ENCODE results near the gene DTX1.

DTX1 gene

GRCh38 chr12:113056381-113056630, 224 bp upstream of the DTX1 start:
- H3K4me1 ChIP-seq (ENCODE audit: control insufficient read depth, insufficient read depth, low read length) = peaks cover 7% of the 10 kb centered on the region
- DNase-seq (ENCODE audit: low read depth) = no peak

GRCh38 chr12:113057565-113058485, 1.3 kb downstream of the DTX1 start:
- Histone ChIP-seq H3K9ac (ENCODE audit: low read length) (peak overlapping the region; percentile 60), H3K36me3 (ENCODE audit: control insufficient read depth, insufficient read depth, low read length, severe bottlenecking) (no peaks in the 10 kb centered on the region), H3K27me3 (replicated peaks; ENCODE audit: control insufficient read depth, insufficient read depth, low read length) (peaks cover 24% of the 10 kb centered on the region), H3K9me3 (ENCODE audit: control insufficient read depth, low read length) (no peaks in the 10 kb centered on the region), H3K4me1 (ENCODE audit: control insufficient read depth, insufficient read depth, low read length) (peaks cover 16% of the 10 kb centered on the region), H3K4me3 (ENCODE audit: low read length) (peak overlapping the region; percentile 69)
- no peak for DNase-seq (ENCODE audit: low read depth)

More at GRCh38 chr12:113056381-113056630, 224 bp upstream of the DTX1 start:
- Histone ChIP-seq H3K36me3 (ENCODE audit: control insufficient read depth, insufficient read depth, low read length, severe bottlenecking) (no peaks in the 10 kb centered on the region), H3K9me3 (ENCODE audit: control insufficient read depth, low read length) (no peaks in the 10 kb centered on the region), H3K27me3 (replicated peaks; ENCODE audit: control insufficient read depth, insufficient read depth, low read length) (peaks cover 36% of the 10 kb centered on the region), H3K4me3 (ENCODE audit: low read length) (peak overlapping the region; percentile 79), H3K9ac (ENCODE audit: low read length) (peak overlapping the region; percentile 75)

- Histone ChIP-seq H3K9me3 (ENCODE audit: control insufficient read depth, low read length) (no peaks in the 10 kb centered on the region), H3K36me3 (ENCODE audit: control insufficient read depth, insufficient read depth, low read length, severe bottlenecking) (no peaks in the 10 kb centered on the region), H3K4me3 (ENCODE audit: low read length) (no peak overlapping the region), H3K9ac (ENCODE audit: low read length) (no peak overlapping the region), H3K27me3 (replicated peaks; ENCODE audit: control insufficient read depth, insufficient read depth, low read length) (peaks cover 21% of the 10 kb centered on the region), H3K4me1 (ENCODE audit: control insufficient read depth, insufficient read depth, low read length) (peaks cover 23% of the 10 kb centered on the region)
- no peak for DNase-seq (ENCODE audit: low read depth)
Observed at GRCh38 chr12:113058553-113058952, 2.0 kb downstream of the DTX1 start.

GRCh38 chr12:113059071-113059595, 2.6 kb downstream of the DTX1 start:
- Histone ChIP-seq H3K9ac (ENCODE audit: low read length) (no peak overlapping the region), H3K4me3 (ENCODE audit: low read length) (no peak overlapping the region), H3K9me3 (ENCODE audit: control insufficient read depth, low read length) (no peaks in the 10 kb centered on the region), H3K36me3 (ENCODE audit: control insufficient read depth, insufficient read depth, low read length, severe bottlenecking) (no peaks in the 10 kb centered on the region), H3K4me1 (ENCODE audit: control insufficient read depth, insufficient read depth, low read length) (peaks cover 29% of the 10 kb centered on the region), H3K27me3 (replicated peaks; ENCODE audit: control insufficient read depth, insufficient read depth, low read length) (peaks cover 23% of the 10 kb centered on the region)
- no peak for DNase-seq (ENCODE audit: low read depth)

- H3K4me3 ChIP-seq (ENCODE audit: low read length) = no peak overlapping the region
- H3K36me3 ChIP-seq (ENCODE audit: control insufficient read depth, insufficient read depth, low read length, severe bottlenecking) = no peaks in the 10 kb centered on the region
- DNase-seq (ENCODE audit: low read depth) = no peak
- H3K4me1 ChIP-seq (ENCODE audit: control insufficient read depth, insufficient read depth, low read length) = peaks cover 37% of the 10 kb centered on the region
- H3K9me3 ChIP-seq (ENCODE audit: control insufficient read depth, low read length) = no peaks in the 10 kb centered on the region
- no peak overlapping the region for H3K9ac ChIP-seq (ENCODE audit: low read length)
- peaks cover 20% of the 10 kb centered on the region for H3K27me3 ChIP-seq (replicated peaks; ENCODE audit: control insufficient read depth, insufficient read depth, low read length)
Observed at GRCh38 chr12:113060336-113060960, 3.9 kb downstream of the DTX1 start.

GRCh38 chr12:113061061-113061694, 4.6 kb downstream of the DTX1 start:
- no peak for DNase-seq (ENCODE audit: low read depth)
- Histone ChIP-seq H3K4me1 (ENCODE audit: control insufficient read depth, insufficient read depth, low read length) (peaks cover 35% of the 10 kb centered on the region), H3K9ac (ENCODE audit: low read length) (no peak overlapping the region), H3K4me3 (ENCODE audit: low read length) (no peak overlapping the region), H3K27me3 (replicated peaks; ENCODE audit: control insufficient read depth, insufficient read depth, low read length) (peaks cover 14% of the 10 kb centered on the region), H3K36me3 (ENCODE audit: control insufficient read depth, insufficient read depth, low read length, severe bottlenecking) (no peaks in the 10 kb centered on the region), H3K9me3 (ENCODE audit: control insufficient read depth, low read length) (no peaks in the 10 kb centered on the region)

GRCh38 chr12:113062502-113063395, 6.2 kb downstream of the DTX1 start:
- no peak overlapping the region for H3K9ac ChIP-seq (ENCODE audit: low read length)
- no peaks in the 10 kb centered on the region for H3K9me3 ChIP-seq (ENCODE audit: control insufficient read depth, low read length)
- H3K36me3 ChIP-seq (ENCODE audit: control insufficient read depth, insufficient read depth, low read length, severe bottlenecking) = no peaks in the 10 kb centered on the region
- no peak overlapping the region for H3K4me3 ChIP-seq (ENCODE audit: low read length)
- peaks cover 32% of the 10 kb centered on the region for H3K4me1 ChIP-seq (ENCODE audit: control insufficient read depth, insufficient read depth, low read length)
- H3K27me3 ChIP-seq (replicated peaks; ENCODE audit: control insufficient read depth, insufficient read depth, low read length) = peaks cover 13% of the 10 kb centered on the region
- no peak for DNase-seq (ENCODE audit: low read depth)

GRCh38 chr12:113063396-113064350, 7.1 kb downstream of the DTX1 start:
- H3K4me1 ChIP-seq (ENCODE audit: control insufficient read depth, insufficient read depth, low read length) = peaks cover 35% of the 10 kb centered on the region
- no peak overlapping the region for H3K4me3 ChIP-seq (ENCODE audit: low read length)
- no peaks in the 10 kb centered on the region for H3K36me3 ChIP-seq (ENCODE audit: control insufficient read depth, insufficient read depth, low read length, severe bottlenecking)
- DNase-seq (ENCODE audit: low read depth) = no peak
- no peaks in the 10 kb centered on the region for H3K9me3 ChIP-seq (ENCODE audit: control insufficient read depth, low read length)
- no peak overlapping the region for H3K9ac ChIP-seq (ENCODE audit: low read length)
- H3K27me3 ChIP-seq (replicated peaks; ENCODE audit: control insufficient read depth, insufficient read depth, low read length) = peaks cover 13% of the 10 kb centered on the region

GRCh38 chr12:113064395-113065125, 8.0 kb downstream of the DTX1 start:
- H3K4me1 ChIP-seq (ENCODE audit: control insufficient read depth, insufficient read depth, low read length) = peaks cover 35% of the 10 kb centered on the region
- no peaks in the 10 kb centered on the region for H3K36me3 ChIP-seq (ENCODE audit: control insufficient read depth, insufficient read depth, low read length, severe bottlenecking)
- H3K9ac ChIP-seq (ENCODE audit: low read length) = no peak overlapping the region
- H3K4me3 ChIP-seq (ENCODE audit: low read length) = no peak overlapping the region
- H3K9me3 ChIP-seq (ENCODE audit: control insufficient read depth, low read length) = no peaks in the 10 kb centered on the region
- no peak for DNase-seq (ENCODE audit: low read depth)
- H3K27me3 ChIP-seq (replicated peaks; ENCODE audit: control insufficient read depth, insufficient read depth, low read length) = peaks cover 13% of the 10 kb centered on the region
